H1 (cell line): Measurements from ENCODE around the gene CANX. TPM values are rescaled to one million over a fixed set of nuclear protein-coding genes. Genes with fewer than 3 reads are reported as not detected.

ENCODE experiments used
- CTCF ChIA-PET: fragments of 300-600 bp; sonication (Branson Sonifier 250); formaldehyde crosslinking; loops from one replicate; lab custom pipeline; 2021; ENCODE audit not compliant: partially characterized antibody; lab: Charles Lee
- POLR2A ChIA-PET: fragments of 300-600 bp; sonication (Branson Sonifier 250); formaldehyde crosslinking; loops from one replicate; lab custom pipeline; 2021; ENCODE audit warnings: inconsistent platforms; ENCODE audit not compliant: partially characterized antibody; lab: Charles Lee
- DNase-seq, 2 experiments: peaks; one replicate each; pipeline versions ENCODE4 v3.0.0 to v3.0.0-alpha.2; 2010 to 2022; ENCODE audit warnings: low spot score in 2 of 2, low read depth in 1 of 2, mixed read lengths in 1 of 2
- FAIRE-seq: peaks from 2 replicates; lab custom pipeline; 2011; peaks lifted over from hg19 to GRCh38; lab: Jason Lieb, UNC
- H2AFZ ChIP-seq: 2 replicates; pipeline ENCODE4 v1.8.1; 2012; ENCODE audit warnings: low read length, inconsistent platforms
- H2AK5ac ChIP-seq: 2 replicates; pipeline ENCODE4 v1.6.1; 2013; ENCODE audit warnings: low read depth, low read length
- H2BK120ac ChIP-seq: replicated peaks from 2 replicates; pipeline ENCODE3; 2013; ENCODE audit warnings: low read depth, low read length, inconsistent platforms
- H2BK12ac ChIP-seq: 2 replicates; pipeline ENCODE4 v1.6.1; 2013; ENCODE audit warnings: low read depth, low read length
- H2BK15ac ChIP-seq: 2 replicates; pipeline ENCODE4 v1.6.1; 2013; ENCODE audit warnings: low read length
- H2BK20ac ChIP-seq: 2 replicates; pipeline ENCODE4 v1.6.1; 2013; ENCODE audit warnings: low read length
- H2BK5ac ChIP-seq: 2 replicates; pipeline ENCODE4 v1.6.1; 2013; ENCODE audit warnings: low read depth, low read length
- H3K14ac ChIP-seq: 2 replicates; pipeline ENCODE4 v1.6.1; 2013; ENCODE audit warnings: inconsistent platforms; ENCODE audit not compliant: insufficient read length
- H3K18ac ChIP-seq: 2 replicates; pipeline ENCODE4 v1.6.1; 2013; ENCODE audit warnings: low read length; ENCODE audit errors: extremely low read depth
- H3K23ac ChIP-seq: 2 replicates; pipeline ENCODE4 v1.6.1; 2013; ENCODE audit warnings: inconsistent platforms; ENCODE audit not compliant: insufficient read length
- H3K23me2 ChIP-seq: 2 replicates; pipeline ENCODE4 v1.6.1; 2013; ENCODE audit warnings: low read depth, low read length
- H3K27ac ChIP-seq: 2 replicates; pipeline ENCODE4 v1.6.1; 2011; ENCODE audit warnings: low read depth, low read length, inconsistent platforms
- H3K27me3 ChIP-seq, 4 experiments: replicated peaks in 1 of 4; 1 replicate in 1 of 4; 2 replicates in 3 of 4; pipeline versions ENCODE4 v1.6.1 to v1.8.1; 2011 to 2013; ENCODE audit warnings: low read length in 3 of 4, mild to moderate bottlenecking in 3 of 4, inconsistent platforms in 2 of 4, mixed read lengths in 2 of 4, moderate library complexity in 1 of 4; ENCODE audit not compliant: control insufficient read depth in 3 of 4, insufficient read depth in 3 of 4; ENCODE audit errors: extremely low read depth in 1 of 4
- H3K36me3 ChIP-seq, 4 experiments: 2 replicates each; pipeline versions ENCODE4 v1.6.1 to v1.8.1; 2011 to 2013; ENCODE audit warnings: mild to moderate bottlenecking in 4 of 4, low read length in 3 of 4, moderate library complexity in 2 of 4, control low read depth in 1 of 4, inconsistent platforms in 1 of 4; ENCODE audit not compliant: insufficient read depth in 4 of 4, control insufficient read depth in 2 of 4
- H3K4ac ChIP-seq: replicated peaks from 2 replicates; pipeline ENCODE3; 2013; ENCODE audit warnings: low read length, low read depth, mixed read lengths, inconsistent platforms; ENCODE audit not compliant: insufficient read length
- H3K4me1 ChIP-seq, 4 experiments: replicated peaks in 1 of 4; 1 replicate in 1 of 4; 2 replicates in 3 of 4; pipeline versions ENCODE4 v1.6.1 to v1.8.1; 2011 to 2013; ENCODE audit warnings: low read length in 3 of 4, inconsistent platforms in 2 of 4, mixed read lengths in 1 of 4; ENCODE audit not compliant: insufficient read depth in 4 of 4, control insufficient read depth in 3 of 4
- H3K4me2 ChIP-seq, 2 experiments: 2 replicates each; pipeline versions ENCODE4 v1.6.1 to v1.8.1; 2011 to 2013; ENCODE audit warnings: low read depth in 2 of 2, low read length in 2 of 2, control low read depth in 1 of 2, inconsistent platforms in 1 of 2, mild to moderate bottlenecking in 1 of 2; ENCODE audit not compliant: insufficient read depth in 1 of 2
- H3K4me3 ChIP-seq, 4 experiments: fragments of 200-600, 300-600 bp in 1 of 4; sonication (generic), shearing (Covaris generic), sonication (Bioruptor Twin) in 1 of 4; 2 replicates each; pipeline versions ENCODE4 v1.5.1 to v1.8.1; 2011 to 2016; ENCODE audit warnings: low read length in 4 of 4, low read depth in 3 of 4, control low read depth in 2 of 4, inconsistent platforms in 2 of 4, mild to moderate bottlenecking in 2 of 4, mixed read lengths in 1 of 4, moderate library complexity in 1 of 4; ENCODE audit not compliant: insufficient read depth in 2 of 4; ENCODE audit errors: extremely low read depth in 1 of 4
- H3K56ac ChIP-seq: replicated peaks from 2 replicates; pipeline ENCODE3; 2013; ENCODE audit warnings: low read depth, mild to moderate bottlenecking, mixed read lengths, low read length, inconsistent platforms; ENCODE audit not compliant: insufficient read length
- H3K79me1 ChIP-seq: 2 replicates; pipeline ENCODE4 v1.6.1; 2013; ENCODE audit warnings: low read depth, low read length, control low read depth
- H3K79me2 ChIP-seq, 2 experiments: 2 replicates each; pipeline versions ENCODE4 v1.6.1 to v1.8.1; 2012 to 2013; ENCODE audit warnings: low read length in 2 of 2, mild to moderate bottlenecking in 2 of 2, inconsistent platforms in 1 of 2; ENCODE audit not compliant: insufficient read depth in 2 of 2, control insufficient read depth in 1 of 2
- H3K9ac ChIP-seq, 4 experiments: replicated peaks in 1 of 4; 1 replicate in 1 of 4; 2 replicates in 3 of 4; pipeline versions ENCODE4 v1.6.1 to v1.8.1; 2011 to 2013; ENCODE audit warnings: low read depth in 3 of 4, low read length in 3 of 4, control low read depth in 2 of 4, mild to moderate bottlenecking in 2 of 4, moderate library complexity in 2 of 4, inconsistent platforms in 1 of 4; ENCODE audit errors: extremely low read depth in 1 of 4
- H3K9me3 ChIP-seq, 2 experiments: 2 replicates each; pipeline versions ENCODE4 v1.6.1 to v1.8.1; 2012 to 2013; ENCODE audit warnings: mild to moderate bottlenecking in 2 of 2, moderate library complexity in 2 of 2, control low read depth in 1 of 2, inconsistent platforms in 1 of 2, low read depth in 1 of 2, low read length in 1 of 2, mixed read lengths in 1 of 2; ENCODE audit not compliant: insufficient read depth in 2 of 2
- H4K20me1 ChIP-seq, 2 experiments: replicated peaks in 1 of 2; 2 replicates each; pipeline versions ENCODE3 to v1.8.1; 2011 to 2013; ENCODE audit warnings: inconsistent platforms in 2 of 2, low read length in 2 of 2, mild to moderate bottlenecking in 1 of 2; ENCODE audit not compliant: insufficient read depth in 2 of 2, control insufficient read depth in 1 of 2
- H4K5ac ChIP-seq: 2 replicates; pipeline ENCODE4 v1.6.1; 2013; ENCODE audit warnings: low read length, low read depth, mixed read lengths, inconsistent platforms; ENCODE audit not compliant: insufficient read length
- H4K8ac ChIP-seq: 2 replicates; pipeline ENCODE4 v1.8.0; 2013; ENCODE audit warnings: mild to moderate bottlenecking, moderate library complexity, low read length, inconsistent platforms; ENCODE audit not compliant: insufficient read depth; ENCODE audit errors: extremely low read depth
- H4K91ac ChIP-seq: replicated peaks from 2 replicates; pipeline ENCODE3; 2013; ENCODE audit warnings: low read length, mixed read lengths, inconsistent platforms; ENCODE audit not compliant: insufficient read length
- CREB1 ChIP-seq: IDR thresholded peaks from 2 replicates; pipeline ENCODE4 v1.6.1; 2012; ENCODE audit warnings: inconsistent platforms
- EP300 ChIP-seq, 2 experiments: IDR thresholded peaks; 1 replicate in 1 of 2; 2 replicates in 1 of 2; pipeline ENCODE4 v1.6.1; 2011 to 2012; ENCODE audit warnings: low read depth in 2 of 2, low read length in 2 of 2, mild to moderate bottlenecking in 2 of 2, borderline replicate concordance in 1 of 2, inconsistent platforms in 1 of 2, moderate library complexity in 1 of 2
- FOSL1 ChIP-seq: IDR thresholded peaks from 2 replicates; pipeline ENCODE4 v1.6.1; 2011; ENCODE audit warnings: mild to moderate bottlenecking, low read depth, low read length, moderate library complexity; ENCODE audit not compliant: insufficient read depth
- GTF2F1 ChIP-seq: IDR thresholded peaks from 2 replicates; pipeline ENCODE4 v1.6.1; 2012; ENCODE audit warnings: low read depth, low read length, improper control_type of control experiment, borderline replicate concordance
- KDM5A ChIP-seq: fragments of 200-600 bp; IDR thresholded peaks from 2 replicates; pipeline ENCODE4 v1.7.1; 2012; ENCODE audit warnings: mild to moderate bottlenecking, low read length, inconsistent platforms, mixed read lengths
- NANOG ChIP-seq: IDR thresholded peaks from 2 replicates; pipeline ENCODE4 v1.6.1; 2011; ENCODE audit warnings: low read length, low read depth, mild to moderate bottlenecking, inconsistent platforms; ENCODE audit not compliant: insufficient read depth, poor library complexity, severe bottlenecking
- RNF2 ChIP-seq: fragments of 200-900, 300-1000 bp; sonication (generic); IDR thresholded peaks from 2 replicates; pipeline ENCODE4 v1.7.1; 2016; ENCODE audit warnings: borderline replicate concordance, low read depth, mild to moderate bottlenecking, antibody characterized with exemption, low read length; ENCODE audit not compliant: poor library complexity, severe bottlenecking; ENCODE audit errors: missing control alignments
- SP1 ChIP-seq: IDR thresholded peaks from 2 replicates; pipeline ENCODE4 v1.6.1; 2011; ENCODE audit warnings: low read depth, low read length
- SRF ChIP-seq: IDR thresholded peaks from 2 replicates; pipeline ENCODE4 v1.6.1; 2011; ENCODE audit warnings: mild to moderate bottlenecking, low read depth, low read length, moderate library complexity
- WGBS, 2 experiments: shearing (Covaris generic) in 1 of 2; methylation state at CpG; one replicate each; pipeline versions ENCODE4 v1.1.6 to v1.1.7; 2013 to 2015; ENCODE audit warnings: low lambda C conversion rate in 2 of 2, mixed read lengths in 2 of 2, inconsistent platforms in 1 of 2, low coverage in 1 of 2, missing lambda C conversion rate in 1 of 2; ENCODE audit not compliant: insufficient replicate concordance in 2 of 2, insufficient coverage in 1 of 2, insufficient read length in 1 of 2; ENCODE audit errors: extremely low coverage in 1 of 2, missing lambda C conversion rate in 1 of 2; 5-methylcytosine and 5-hydroxymethylcytosine counted together
- polyA plus RNA-seq, 7 experiments: library from polyadenylated mRNA; depleted of rRNA in 3 of 7; stranded (reverse) in 5 of 7; unstranded in 2 of 7; fragments of >200 nt in 5 of 7; fragments of 200-250 nt in 2 of 7; gene quantifications; 1 replicate in 5 of 7; 2 replicates in 1 of 7; 4 replicates in 1 of 7; pipeline versions ENCODE4 v1.2.1 to v1.2.3, GENCODE V29; 2011 to 2013; ENCODE audit warnings: missing spikeins in 2 of 7, mixed read lengths in 2 of 7
- total RNA-seq: library from RNA; stranded (reverse); fragmentation: NEBNext Ultra II Directional; extraction: Animal tissue kit (Norgen Biotek cat#: 25700); gene quantifications from 2 replicates; pipeline ENCODE4 v1.2.1, GENCODE V29; 2021
- TF ChIP-seq, protein P1 (sequence below): IDR thresholded peaks from 2 replicates; pipeline ENCODE4 v1.6.1; 2011; ENCODE audit warnings: low read length, improper control_type of control experiment
- TF ChIP-seq, protein P2 (sequence below): IDR thresholded peaks from 2 replicates; pipeline ENCODE4 v1.6.1; 2011; ENCODE audit warnings: low read depth, mild to moderate bottlenecking, low read length; ENCODE audit not compliant: insufficient read depth

Gene CANX
- total and polyA plus RNA-seq, 2 of the 8 experiments (the other 6 are each of a cell fraction or from before 2014, with no cell fraction given): 136 to 691 TPM

DNA sequence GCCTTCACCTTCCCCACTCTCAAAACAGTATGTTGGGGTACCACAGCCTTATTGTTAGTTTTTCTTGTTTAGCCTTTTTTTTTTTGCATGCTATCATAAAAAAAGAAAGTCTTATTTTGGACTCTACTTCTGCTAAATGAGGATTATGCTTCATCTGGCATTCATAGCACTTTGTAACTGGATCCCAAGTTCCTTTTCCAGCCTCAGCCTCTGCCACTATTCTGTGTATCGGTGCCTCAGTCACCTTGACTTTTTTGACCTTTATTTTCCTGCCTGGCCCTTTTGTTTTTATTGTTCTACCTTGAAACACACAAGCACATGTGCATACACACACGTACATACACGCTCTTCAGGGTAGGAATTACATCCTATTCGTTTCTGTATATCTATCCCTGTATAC lies 25.4 kb downstream of the CANX start:
- peaks cover under 1 to 5% of the 10 kb centered on the region in 2 experiments for H4K20me1 ChIP-seq
- TF ChIP-seq FOSL1 (no peak), CREB1 (no peak), NANOG (no peak), RNF2 (no peak), GTF2F1 (no peak), EP300 (IDR thresholded peaks at IDR 0.05; ENCODE audit: borderline replicate concordance in 1 of 2, low read depth in 2 of 2, low read length in 2 of 2) (no peak), KDM5A (no peak), SP1 (no peak), SRF (no peak)
- TF ChIP-seq, protein P1, sequence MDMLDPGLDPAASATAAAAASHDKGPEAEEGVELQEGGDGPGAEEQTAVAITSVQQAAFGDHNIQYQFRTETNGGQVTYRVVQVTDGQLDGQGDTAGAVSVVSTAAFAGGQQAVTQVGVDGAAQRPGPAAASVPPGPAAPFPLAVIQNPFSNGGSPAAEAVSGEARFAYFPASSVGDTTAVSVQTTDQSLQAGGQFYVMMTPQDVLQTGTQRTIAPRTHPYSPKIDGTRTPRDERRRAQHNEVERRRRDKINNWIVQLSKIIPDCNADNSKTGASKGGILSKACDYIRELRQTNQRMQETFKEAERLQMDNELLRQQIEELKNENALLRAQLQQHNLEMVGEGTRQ: no peak
- TF ChIP-seq, protein P2, sequence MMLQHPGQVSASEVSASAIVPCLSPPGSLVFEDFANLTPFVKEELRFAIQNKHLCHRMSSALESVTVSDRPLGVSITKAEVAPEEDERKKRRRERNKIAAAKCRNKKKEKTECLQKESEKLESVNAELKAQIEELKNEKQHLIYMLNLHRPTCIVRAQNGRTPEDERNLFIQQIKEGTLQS: no peak

More for the DNA sequence above, 25.4 kb downstream of the CANX start:
- Histone ChIP-seq H2BK12ac (no peak overlapping the region), H3K4me3 (no peak overlapping the region), H3K14ac (no peak overlapping the region), H3K27me3 (no peaks in the 10 kb centered on the region), H3K9ac (no peak overlapping the region), H2BK15ac (no peak overlapping the region), H2AK5ac (no peak overlapping the region), H4K91ac (no peak overlapping the region), H3K4ac (no peak overlapping the region), H4K5ac (no peak overlapping the region), H2BK20ac (no peak overlapping the region), H3K36me3 (peaks cover 58 to 97% (median 82%) of the 10 kb centered on the region in 4 experiments), H3K79me1 (no peaks in the 10 kb centered on the region; the same call in 1 of the 2 replicates), H3K4me1 (no peaks in the 10 kb centered on the region), H3K4me2 (no peak overlapping the region), H4K8ac (no peak overlapping the region), H3K23ac (no peak overlapping the region), H3K18ac (no peak overlapping the region), H2BK120ac (no peak overlapping the region), H2AFZ (no peak overlapping the region), H3K23me2 (no peaks in the 10 kb centered on the region), H3K9me3 (no peaks in the 10 kb centered on the region), H3K56ac (no peak overlapping the region), H3K79me2 (peaks cover 0 to 2% of the 10 kb centered on the region in 2 experiments; a peak in 1 of 4 replicates), H3K27ac (no peak overlapping the region), H2BK5ac (no peak overlapping the region)
- DNase-seq (no peak), FAIRE-seq (no peak)
- WGBS, 2 experiments: 91% methylated on average over 4 of the region's 4 CpGs; no CpG with 5 or more reads in 1 of the 2 experiments
- CTCF ChIA-PET: interaction anchor here (0.6 to 1.1 kb wide), 2 partner anchors 11 to 55 kb away, joined by 3 read pairs; no protein-coding TSS in a partner anchor
- POLR2A ChIA-PET: interaction anchor here (0.6 to 1.2 kb wide), 4 partner anchors 8 to 356 kb away, joined by 3 to 5 read pairs (median 4); partner anchors contain the start of genes HNRNPH1 and MAML1
